Esophagus mucosa (tissue), 1 donor: ENCODE data around the gene MRPL10. TPM values are rescaled to one million over a fixed set of nuclear protein-coding genes. Genes with fewer than 3 reads are reported as not detected.

Experiments used
- ATAC-seq: fragments of 200-7000 bp; cut with Tn5 transposase; one replicate; pipeline ENCODE4 v1.9.1; 2020
- total RNA-seq: library from RNA; stranded (reverse); gene quantifications from one replicate; pipeline ENCODE4 v1.2.4, GENCODE V29; 2023
- donor health status: DM: yes; HTN: yes; CAD: no.

MRPL10 gene
- 26.7 TPM for total RNA-seq

GRCh38 chr17:47831003-47831933 is at the start of gene MRPL10, which contains the start of gene LRRC46:
Gene MRPL10 (minus strand): TSS chr17:47831541. CDS start chr17:47831511, 30 bp downstream.
Gene LRRC46 (plus strand): TSS chr17:47831670. CDS start chr17:47831990, 320 bp downstream.
- ATAC-seq = peak; percentile 93

DNA sequence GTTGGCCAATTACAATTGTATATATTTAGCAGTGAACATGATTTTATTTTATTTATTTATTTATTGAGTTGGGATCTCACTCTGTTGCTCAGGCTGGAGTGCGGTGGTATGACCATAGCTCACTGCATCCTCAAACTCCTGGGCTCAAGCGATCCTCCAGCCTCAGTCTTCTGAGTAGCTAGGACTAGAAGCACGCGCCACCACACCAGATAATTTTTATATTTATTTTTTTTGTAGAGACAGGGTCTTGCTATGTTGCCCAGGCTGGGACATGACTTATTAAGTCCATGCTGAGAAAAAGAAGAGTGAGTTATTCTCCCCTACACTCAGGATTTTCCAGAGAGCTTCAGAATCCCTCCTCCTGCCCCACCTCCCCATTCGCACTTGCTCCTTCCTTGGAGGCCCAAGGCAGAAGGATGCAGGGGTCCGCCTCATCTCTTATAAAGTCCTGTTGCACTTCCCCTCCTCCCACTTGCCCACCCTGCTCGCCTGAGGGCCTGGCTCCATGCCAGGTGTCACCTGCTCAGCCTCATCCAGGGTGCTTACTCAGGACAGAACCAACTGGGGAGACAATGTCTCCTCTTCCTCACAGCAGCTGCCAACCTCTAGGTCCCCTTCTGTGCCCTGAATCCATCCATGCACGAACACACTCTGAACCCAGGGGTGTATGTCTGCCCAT is 48.6 kb upstream of the MRPL10 start:
- no peak for ATAC-seq

DNA sequence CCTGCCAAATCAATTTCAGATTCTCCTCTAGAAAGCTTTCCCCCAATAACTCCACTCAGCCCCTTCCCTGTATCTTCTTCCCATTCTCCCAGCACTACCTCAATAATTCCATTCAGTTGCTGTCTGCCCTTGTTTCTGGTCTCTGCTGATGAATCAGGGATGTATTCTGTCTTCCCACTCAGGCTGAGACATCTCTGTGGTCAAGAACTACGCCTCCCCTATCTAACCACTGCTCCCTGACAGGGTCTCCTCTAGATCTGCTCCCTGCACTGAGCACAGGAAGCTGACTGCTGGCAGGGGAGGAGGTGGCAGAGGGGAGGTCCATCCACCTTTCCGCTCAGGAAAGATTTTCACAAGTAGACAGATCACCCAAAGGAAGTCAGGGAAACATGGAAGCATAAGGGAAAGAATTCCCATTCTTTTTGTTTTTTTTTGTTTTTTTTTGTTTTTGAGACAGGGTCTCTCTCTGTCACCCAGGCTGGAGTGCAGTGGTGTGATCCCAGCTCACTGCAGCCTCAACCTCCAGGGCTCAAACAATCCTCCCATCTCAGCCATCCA is 47.8 kb upstream of the MRPL10 start:
- no peak for ATAC-seq

DNA sequence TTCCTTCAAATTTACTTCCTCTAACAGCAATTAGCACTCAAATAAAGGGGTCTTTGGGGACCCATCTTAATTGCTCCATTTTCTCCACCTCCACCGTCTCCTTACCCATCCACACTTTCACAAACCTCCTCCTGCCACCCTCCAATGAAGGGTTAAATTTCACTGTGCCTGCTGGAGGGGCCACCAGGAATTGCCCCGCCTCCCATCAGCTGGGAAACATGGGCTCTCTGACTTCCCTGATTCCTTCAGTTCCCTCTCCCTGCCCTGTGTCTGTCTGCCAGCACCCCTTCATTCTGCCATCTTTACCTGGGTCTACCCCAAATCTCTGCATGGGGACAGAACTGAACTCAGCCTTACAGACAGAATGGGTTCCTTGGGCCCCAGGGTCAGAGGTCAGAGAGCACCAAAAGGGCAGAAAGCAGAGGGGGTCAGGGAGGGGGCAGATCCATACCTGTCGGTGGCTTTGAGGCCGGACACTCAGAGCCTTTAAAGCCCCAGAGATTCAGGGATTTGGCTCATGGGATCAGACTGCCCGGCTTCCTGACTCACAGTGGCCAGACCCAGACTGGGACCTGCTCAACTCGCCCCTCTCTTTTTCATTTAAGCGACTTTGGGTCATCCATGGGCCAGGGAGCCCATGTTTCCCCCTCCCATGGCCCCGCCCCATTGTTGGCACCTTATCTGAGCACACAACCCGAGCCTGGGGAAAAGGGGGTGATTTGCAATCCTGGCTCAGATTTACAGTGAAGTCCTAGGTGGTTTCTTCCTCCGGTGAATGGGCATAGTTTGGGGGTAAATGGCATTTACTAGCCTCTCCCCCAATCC is 47.1 kb upstream of the MRPL10 start:
- peak; percentile 15 for ATAC-seq

GRCh38 chr17:47877368-47878034 is 46.2 kb upstream of the MRPL10 start:
- no peak for ATAC-seq

DNA sequence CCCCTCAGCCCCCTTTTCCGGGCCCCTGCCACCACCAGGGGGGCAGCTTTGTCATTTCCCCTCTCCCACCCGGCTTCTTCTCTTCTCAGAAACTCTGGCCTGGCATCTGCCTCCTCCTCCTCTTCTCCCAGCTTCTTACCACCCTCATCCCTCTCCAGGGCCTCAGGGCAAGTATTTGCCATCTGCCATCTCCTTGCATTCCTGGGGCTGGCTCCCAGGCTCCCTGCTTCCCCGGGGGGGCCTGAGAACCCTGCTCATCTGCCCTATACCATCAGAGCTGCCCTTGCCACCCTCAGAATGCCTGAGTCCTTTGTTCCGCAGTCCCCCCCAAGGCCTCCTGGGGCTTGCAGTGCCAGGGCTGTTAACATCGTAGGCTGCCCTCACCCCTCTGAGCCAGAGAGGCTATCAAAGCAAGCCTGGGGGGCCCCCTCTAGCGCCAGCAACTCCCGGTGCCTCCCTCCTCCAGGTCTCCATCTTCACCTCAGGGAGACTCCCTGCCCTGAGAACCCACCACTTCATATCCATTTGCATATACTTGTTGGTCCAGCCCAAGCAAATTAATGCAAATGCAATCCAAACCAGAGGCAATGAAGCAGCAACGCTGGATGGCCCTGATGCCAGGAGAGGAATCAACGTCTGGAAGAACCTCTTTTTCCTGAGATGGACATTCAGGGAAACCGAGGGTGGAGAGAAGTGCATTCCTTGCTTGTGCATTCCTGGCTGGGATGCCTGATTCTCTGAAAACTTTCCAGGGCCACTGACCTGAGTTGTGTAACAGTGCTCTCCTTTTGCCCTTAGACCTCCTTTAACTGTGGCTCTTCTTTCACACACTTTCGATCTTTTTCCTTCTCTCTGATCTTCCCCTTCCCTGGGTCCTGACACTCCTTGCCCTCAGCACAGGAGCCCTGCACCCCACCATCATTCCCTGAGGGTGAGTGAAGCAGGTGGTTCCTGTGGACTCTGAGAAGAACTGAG is 44.0 kb upstream of the MRPL10 start:
- no peak for ATAC-seq

GRCh38 chr17:47873200-47874090 is 42.1 kb upstream of the MRPL10 start:
- no peak for ATAC-seq

DNA sequence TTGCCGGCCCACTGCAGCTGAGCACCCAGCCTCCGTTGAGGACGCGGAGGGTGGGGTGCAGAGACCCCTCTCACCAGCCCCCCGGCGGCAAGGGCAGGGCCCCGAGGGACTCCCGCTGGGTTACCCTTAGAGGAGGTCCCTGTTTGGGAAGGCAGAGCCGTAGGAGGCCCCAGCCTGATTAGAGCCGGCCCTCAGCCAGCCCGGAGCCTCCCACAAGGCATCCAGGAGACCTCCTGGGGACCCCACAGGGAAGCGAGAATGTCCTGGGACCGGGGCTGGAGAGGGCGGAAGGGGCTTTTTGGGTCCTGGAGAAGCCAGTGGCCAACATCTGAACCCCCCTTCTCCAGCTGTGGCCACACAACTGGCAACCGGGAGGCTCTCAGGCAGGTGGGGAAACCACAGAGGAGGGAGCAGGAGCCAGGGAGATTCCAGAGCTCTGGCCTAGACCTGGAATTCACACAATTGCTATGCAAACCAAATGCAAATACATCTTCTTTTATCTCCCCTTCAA is 41.4 kb upstream of the MRPL10 start:
- ATAC-seq = no peak

- peak; percentile 45 for ATAC-seq
Measured at GRCh38 chr17:47872019-47872650, 40.8 kb upstream of the MRPL10 start.

GRCh38 chr17:47871048-47871447 is 39.7 kb upstream of the MRPL10 start:
- ATAC-seq = no peak

DNA sequence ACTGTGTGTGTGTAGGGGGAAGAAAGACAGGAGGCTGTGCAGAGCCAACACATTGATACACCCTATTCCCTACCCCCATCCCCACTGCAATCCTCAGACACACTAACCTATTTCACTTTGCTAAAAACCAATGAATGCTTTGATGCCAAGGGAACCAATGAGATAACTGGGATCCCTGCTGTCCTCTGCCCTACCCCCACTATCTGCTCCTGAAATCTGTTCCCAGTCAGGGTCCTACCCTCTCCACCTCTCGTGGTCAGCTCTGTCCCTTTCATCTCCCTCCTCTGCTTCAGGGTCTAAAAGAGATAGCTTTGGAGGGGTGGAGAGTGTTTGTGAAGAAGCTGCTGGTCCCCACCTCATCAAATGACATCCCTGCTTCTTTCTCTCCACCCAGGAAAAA is 38.7 kb upstream of the MRPL10 start:
- ATAC-seq = no peak

- no peak for ATAC-seq
Measured at GRCh38 chr17:47869114-47869513, 37.8 kb upstream of the MRPL10 start.

- ATAC-seq = no peak
Measured at GRCh38 chr17:47867813-47868533, 36.6 kb upstream of the MRPL10 start.

GRCh38 chr17:47866941-47867340 is 35.6 kb upstream of the MRPL10 start:
- peak; percentile 29 for ATAC-seq

DNA sequence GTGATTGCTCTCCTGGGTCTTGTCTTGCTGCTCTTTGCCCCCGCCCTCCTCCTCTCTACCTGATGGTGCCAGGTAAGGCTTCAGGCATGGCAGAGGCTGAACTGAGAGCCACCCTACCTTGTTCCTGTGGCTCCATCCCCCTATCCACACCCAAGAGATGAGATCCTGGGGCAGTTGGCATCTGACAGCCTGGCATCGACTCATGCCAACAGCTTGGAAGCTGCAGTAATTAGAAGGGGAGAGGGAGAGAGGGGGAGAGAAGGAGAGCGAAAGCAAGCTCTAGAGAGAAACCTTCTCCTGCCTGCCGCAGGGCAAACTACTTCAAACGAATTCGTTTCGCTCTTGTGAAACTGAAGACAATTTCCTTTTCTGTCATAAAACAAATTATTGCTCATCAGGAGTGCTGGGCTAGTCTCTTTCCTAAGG is 33.5 kb upstream of the MRPL10 start:
- peak; percentile 62 for ATAC-seq

- ATAC-seq = peak; percentile 23
Measured at GRCh38 chr17:47862621-47863440, 31.5 kb upstream of the MRPL10 start.

- ATAC-seq = no peak
Measured at GRCh38 chr17:47860386-47860785, 29.0 kb upstream of the MRPL10 start.
